ENCODE measurements around the gene KRTAP17-1.
A peak's percentile ranks its signal among the peaks of the same experiment; 100 is the strongest.

KRTAP17-1 gene

GRCh38 chr17:41332239-41332638, 16.7 kb upstream of the KRTAP17-1 start:
- DNase-seq (ENCODE audit: low spot score): no peak

DNA sequence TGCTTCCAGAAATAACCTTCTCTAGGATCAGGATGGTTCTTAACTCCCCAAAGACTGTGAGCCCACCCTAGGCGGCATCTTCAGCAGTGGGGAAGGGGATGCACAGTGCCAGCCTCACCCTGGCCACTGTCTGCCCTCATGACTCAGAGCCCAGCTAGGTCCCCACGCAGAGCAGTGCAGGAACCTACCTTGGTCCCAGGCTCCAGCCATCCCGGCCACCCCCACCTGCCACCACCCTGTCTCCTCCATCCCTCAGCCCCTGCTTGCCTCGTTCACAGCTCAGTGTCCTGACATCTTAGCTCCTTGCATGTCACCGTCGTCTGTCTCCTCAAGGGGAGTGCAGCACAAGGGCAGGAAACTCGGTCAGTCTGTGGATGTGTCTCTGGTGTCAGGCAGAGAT, 16.1 kb upstream of the KRTAP17-1 start:
- no peak for DNase-seq (ENCODE audit: low spot score)

GRCh38 chr17:41329279-41329948, 13.9 kb upstream of the KRTAP17-1 start:
- DNase-seq (ENCODE audit: low spot score): peak; percentile 64

DNA sequence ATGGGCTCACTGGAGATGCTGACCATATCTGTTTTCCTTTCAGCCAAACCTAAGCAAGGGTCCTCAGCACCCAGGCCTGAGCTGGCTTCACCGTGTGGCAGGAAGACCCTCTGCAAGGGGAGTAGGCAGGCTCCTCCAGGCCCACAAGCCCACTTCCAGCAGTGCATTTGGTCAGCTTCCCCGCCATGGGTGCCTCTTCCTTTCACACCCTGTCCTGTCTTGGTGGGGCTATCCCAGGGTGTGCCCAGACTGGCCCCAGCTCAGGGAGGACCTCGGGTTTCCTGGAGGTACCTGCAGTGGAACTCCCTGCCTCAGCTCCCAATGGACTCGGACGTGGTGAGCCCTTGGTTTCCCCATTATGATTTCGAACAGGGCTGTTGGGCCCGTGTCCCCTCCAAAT, 12.7 kb upstream of the KRTAP17-1 start:
- DNase-seq (ENCODE audit: low spot score): no peak

DNA sequence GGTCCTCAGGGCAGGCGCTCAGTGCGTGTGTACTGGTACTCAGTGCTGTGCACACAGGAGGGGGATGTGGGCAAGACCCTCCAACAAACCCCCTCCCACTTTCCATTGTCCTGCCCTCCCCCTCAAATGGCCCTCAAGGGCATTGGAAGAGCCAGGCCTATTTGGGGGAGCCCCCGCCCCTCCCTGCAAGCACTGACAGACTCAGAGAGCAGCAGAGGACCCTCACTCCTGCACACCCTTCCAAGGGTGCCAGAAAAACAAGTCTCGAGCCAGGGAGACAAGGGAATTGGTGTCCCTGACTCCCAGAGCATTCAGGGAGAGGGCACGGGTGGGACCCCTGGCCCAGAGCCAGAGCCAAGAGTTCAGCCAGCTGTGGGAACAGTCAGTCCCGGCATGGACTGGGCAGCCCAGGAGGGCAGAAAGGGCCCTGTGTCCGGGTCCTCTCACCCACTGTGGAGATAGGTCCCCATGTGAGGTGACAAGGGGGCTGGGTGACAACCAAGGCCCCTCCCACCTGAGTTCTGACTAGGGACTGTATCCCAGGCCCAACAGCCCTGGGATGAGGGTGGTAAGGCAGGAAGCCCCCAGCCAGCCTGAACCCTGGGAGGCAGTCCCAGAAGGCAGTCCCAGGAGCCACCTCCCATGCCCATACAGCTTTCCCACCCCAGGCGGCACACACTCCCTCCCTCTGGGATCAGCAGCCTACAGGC, 12.1 kb upstream of the KRTAP17-1 start:
- no peak for DNase-seq (ENCODE audit: low spot score)

- DNase-seq (ENCODE audit: low spot score): no peak
These were observed 10.9 kb upstream of the KRTAP17-1 start for GRCh38 chr17:41326173-41327145.

- no peak for DNase-seq (ENCODE audit: low spot score)
These were observed 10.1 kb upstream of the KRTAP17-1 start for GRCh38 chr17:41325611-41326010.

GRCh38 chr17:41325126-41325525, 9.6 kb upstream of the KRTAP17-1 start:
- DNase-seq (ENCODE audit: low spot score): no peak

GRCh38 chr17:41324180-41325075, 8.9 kb upstream of the KRTAP17-1 start:
- DNase-seq (ENCODE audit: low spot score): peak; percentile 1

- no peak for DNase-seq (ENCODE audit: low spot score)
These were observed 7.7 kb upstream of the KRTAP17-1 start for GRCh38 chr17:41322903-41323895.

DNA sequence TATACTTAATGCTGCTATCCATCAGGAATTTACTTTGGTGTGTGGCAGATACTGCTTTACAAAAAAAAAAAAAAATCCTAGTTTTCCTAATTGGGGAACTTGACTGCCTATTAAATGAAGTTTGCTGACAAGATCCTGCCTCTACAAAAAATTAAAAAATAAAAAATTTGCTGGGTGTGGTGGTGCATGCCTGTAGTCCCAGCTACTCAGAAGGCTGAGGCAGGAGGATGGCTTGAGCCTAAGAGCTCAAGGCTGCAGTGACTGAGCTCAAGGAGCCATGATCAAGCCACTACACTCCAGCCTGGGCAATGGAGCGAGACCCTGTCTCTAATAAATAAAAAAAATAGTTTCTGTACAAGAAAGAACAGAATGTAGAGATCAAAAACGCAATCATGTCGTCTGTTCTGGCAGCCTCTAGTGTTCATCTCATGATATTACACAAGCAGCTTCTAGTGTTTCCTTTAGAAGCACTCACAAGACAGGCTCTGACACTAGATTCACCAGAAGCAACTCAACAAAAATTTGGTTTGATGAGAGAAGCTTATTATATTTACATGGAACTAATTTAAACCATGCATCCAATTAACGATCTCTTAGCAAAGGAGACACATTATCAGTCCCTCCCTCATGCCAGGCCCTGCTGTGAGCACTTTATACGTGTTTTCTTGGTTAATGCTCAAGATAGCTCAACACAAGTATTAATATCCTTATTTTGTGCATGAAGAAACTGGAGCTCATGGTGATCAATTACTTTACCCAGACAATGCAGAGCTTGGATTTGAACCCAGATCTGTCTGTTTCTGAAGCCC, 6.8 kb upstream of the KRTAP17-1 start:
- peak; percentile 75 for DNase-seq (ENCODE audit: low spot score)

- no peak for DNase-seq (ENCODE audit: low spot score)
These were observed 2.7 kb upstream of the KRTAP17-1 start for GRCh38 chr17:41318231-41318630.

DNA sequence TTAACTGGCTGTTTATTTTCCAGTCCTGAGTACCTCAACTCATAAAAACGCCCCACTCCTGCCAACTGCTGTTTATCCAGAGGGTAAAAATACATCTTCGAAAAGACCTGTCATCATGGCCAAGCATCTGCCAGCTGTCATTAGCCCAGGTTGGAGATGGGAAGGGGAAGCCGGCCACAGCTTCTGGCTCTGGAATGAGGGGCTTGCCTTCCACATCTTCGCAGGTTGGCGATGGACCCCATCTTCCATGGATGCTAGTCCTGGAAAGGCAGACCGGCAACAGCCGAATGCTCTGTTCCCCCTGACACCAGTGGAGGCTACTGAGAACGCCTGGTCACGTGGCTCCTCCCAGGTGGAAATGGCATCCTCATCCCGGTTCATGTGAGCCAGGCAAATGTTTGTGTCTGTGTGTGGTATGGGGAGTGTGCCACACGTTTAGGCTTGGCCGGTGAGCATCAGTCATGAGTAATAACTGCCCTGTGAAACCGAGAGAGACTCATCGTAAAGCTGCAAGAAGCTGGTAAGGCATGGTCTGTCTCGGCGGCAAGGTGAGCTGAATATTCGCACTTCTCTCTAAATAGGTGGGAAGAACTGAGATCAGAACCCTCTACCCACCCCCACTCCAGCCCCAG, 420 bp upstream of the KRTAP17-1 start:
- DNase-seq (ENCODE audit: low spot score): no peak

DNA sequence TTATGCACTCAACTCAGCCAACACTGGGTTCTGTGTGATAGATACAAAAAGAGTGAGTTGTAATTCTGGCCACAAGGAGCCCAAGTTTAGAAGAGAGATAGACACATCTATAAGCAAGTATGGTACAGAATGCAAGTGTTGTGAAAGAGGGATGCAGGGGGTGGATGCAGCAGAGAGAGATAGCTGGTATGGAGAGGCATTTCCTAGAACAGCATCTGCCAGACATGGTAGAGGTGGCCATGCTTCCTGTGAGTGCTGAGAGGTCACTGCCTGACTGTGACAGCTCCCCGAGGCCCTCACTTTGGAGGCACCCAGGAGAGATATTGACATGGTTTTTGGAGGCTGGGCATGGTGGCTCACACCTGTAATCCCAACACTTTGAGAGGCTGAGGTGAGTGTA, 4.4 kb downstream of the KRTAP17-1 start:
- no peak for DNase-seq (ENCODE audit: low spot score)

- DNase-seq (ENCODE audit: low spot score): no peak
These were observed 6.6 kb downstream of the KRTAP17-1 start, which contains the start of gene KRTAP16-1 for GRCh38 chr17:41308918-41309359. Gene KRTAP16-1 (minus strand): TSS chr17:41309309. CDS start chr17:41309253, 56 bp downstream.

DNA sequence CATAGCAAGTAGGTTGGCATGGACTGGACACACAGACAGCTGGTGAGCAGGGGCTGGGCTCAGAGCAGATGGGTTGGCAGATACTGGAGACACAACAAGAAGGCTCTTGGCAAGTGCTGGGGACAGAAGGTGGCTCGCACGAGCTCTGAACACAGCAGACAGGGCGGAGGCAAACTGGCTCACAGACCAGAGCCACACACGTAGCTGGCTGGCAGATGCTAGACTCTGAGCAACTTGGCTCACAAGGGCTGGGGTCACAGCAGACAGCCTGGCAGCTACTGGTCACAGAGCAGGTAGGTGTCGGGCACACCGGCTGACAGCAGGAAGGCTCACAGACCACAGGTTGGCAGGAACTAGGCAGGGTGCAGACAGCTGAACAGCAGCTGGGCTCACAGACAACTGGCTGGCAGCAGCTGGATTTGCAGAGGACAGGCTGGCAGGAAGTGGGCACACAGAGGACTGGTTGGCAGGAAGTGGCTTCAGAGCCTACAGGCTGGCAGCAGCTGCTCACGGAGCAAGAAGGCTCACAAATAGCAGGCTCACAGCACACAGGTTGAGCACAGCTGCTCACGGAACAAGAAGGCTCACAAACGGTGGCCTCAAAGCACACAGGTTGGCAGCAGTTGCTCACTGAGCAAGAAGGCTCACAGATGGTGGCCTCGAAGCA, 7.1 kb downstream of the KRTAP17-1 start:
- no peak for DNase-seq (ENCODE audit: low spot score)

GRCh38 chr17:41307647-41308046, 7.9 kb downstream of the KRTAP17-1 start:
- no peak for DNase-seq (ENCODE audit: low spot score)

DNA sequence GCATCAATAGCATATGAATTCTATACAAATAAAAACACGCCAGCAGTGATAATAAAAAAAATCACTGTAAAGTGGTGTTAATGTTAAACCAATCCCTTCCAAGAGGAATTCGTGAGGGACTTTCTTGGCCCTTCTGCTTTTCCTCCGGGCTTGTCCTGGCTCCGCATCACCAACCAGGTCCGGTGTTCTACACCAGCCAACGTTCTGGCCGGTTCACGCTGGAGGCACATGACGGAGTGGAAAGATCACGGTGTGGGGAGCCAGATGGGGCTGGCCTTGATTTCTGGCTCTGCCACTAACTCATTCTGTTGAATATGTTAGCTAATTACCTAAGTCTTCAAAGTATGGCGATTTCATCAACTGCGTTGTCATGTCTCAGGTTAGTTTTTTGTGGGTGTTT, 11.4 kb downstream of the KRTAP17-1 start:
- DNase-seq (ENCODE audit: low spot score): no peak

All from RKO (cell line).